GM12878 (cell line): ENCODE data around the gene HORMAD2. TPM values are rescaled to one million over a fixed set of nuclear protein-coding genes. Genes with fewer than 3 reads are reported as not detected.

Experiments
- ATAC-seq: fragments of 200-7000 bp; cut with Tn5 transposase; 3 replicates; pipeline ENCODE4 v1.9.1; 2020; ENCODE audit warnings: mild to moderate bottlenecking, moderate library complexity
- BruUV-seq: library from RNA; stranded (reverse); fragments of 400-500 nt; replicated peaks from 2 replicates; lab custom pipeline; 2021; lab: Mats Ljungman, UMichigan
- CTCF ChIA-PET: fragments of 300-600 bp; sonication (Branson Sonifier 250); formaldehyde crosslinking; extraction: SDS; loops from one replicate; lab custom pipeline; 2021; ENCODE audit warnings: inconsistent platforms; lab: Yijun Ruan, JAX
- POLR2A ChIA-PET: fragments of 350-600 bp; formaldehyde crosslinking; extraction: SDS; loops from one replicate; lab custom pipeline; 2021; ENCODE audit warnings: inconsistent platforms; lab: Charles Lee
- RAD21 ChIA-PET: fragments of 300-600 bp; sonication (Branson Sonifier 250); formaldehyde crosslinking; loops from one replicate; lab custom pipeline; 2023; ENCODE audit warnings: antibody characterized with exemption; ENCODE audit not compliant: unreplicated experiment; lab: Charles Lee
- SMC1A ChIA-PET: fragments of 300-600 bp; sonication (Branson Sonifier 250); formaldehyde crosslinking; loops from one replicate; lab custom pipeline; 2023; ENCODE audit not compliant: unreplicated experiment, uncharacterized antibody; lab: Charles Lee
- DNase-seq: peaks from one replicate; pipeline ENCODE4 v3.0.0-alpha.2; 2011; ENCODE audit warnings: low read depth, low spot score
- FAIRE-seq: peaks from 3 replicates; lab custom pipeline; 2011; peaks lifted over from hg19 to GRCh38; lab: Jason Lieb, UNC
- H2AFZ ChIP-seq: 2 replicates; pipeline ENCODE4 v1.6.0; 2011; ENCODE audit warnings: low read depth, low read length, control low read depth; ENCODE audit not compliant: control insufficient read depth
- H3K27ac ChIP-seq: 2 replicates; pipeline ENCODE4 v1.5.1; 2011; ENCODE audit warnings: control low read depth; ENCODE audit not compliant: control insufficient read depth, insufficient read depth
- H3K27me3 ChIP-seq, 2 experiments: replicated peaks in 1 of 2; 2 replicates each; pipeline versions ENCODE4 v1.6.0 to v1.6.1; 2011; ENCODE audit warnings: low read length in 1 of 2; ENCODE audit not compliant: control insufficient read depth in 2 of 2, insufficient read depth in 2 of 2
- H3K36me3 ChIP-seq, 2 experiments: 2 replicates each; pipeline ENCODE4 v1.5.1; 2011; ENCODE audit warnings: low read length in 1 of 2; ENCODE audit not compliant: control insufficient read depth in 2 of 2, insufficient read depth in 2 of 2
- H3K4me1 ChIP-seq: 2 replicates; pipeline ENCODE4 v1.6.1; 2011; ENCODE audit warnings: mild to moderate bottlenecking, low read length, moderate library complexity, mixed read lengths; ENCODE audit not compliant: control insufficient read depth, insufficient read depth
- H3K4me2 ChIP-seq: 2 replicates; pipeline ENCODE4 v1.6.0; 2011; ENCODE audit warnings: control low read depth; ENCODE audit not compliant: control insufficient read depth, insufficient read depth
- H3K4me3 ChIP-seq: fragments of 200-600 bp; sonication (generic); 2 replicates; pipeline ENCODE4 v1.5.1; 2016
- H3K79me2 ChIP-seq: 2 replicates; pipeline ENCODE4 v1.6.0; 2011; ENCODE audit warnings: low read length; ENCODE audit not compliant: control insufficient read depth, insufficient read depth
- H3K9ac ChIP-seq: 2 replicates; pipeline ENCODE4 v1.8.0; 2011; ENCODE audit warnings: low read length, control low read depth, mixed read lengths; ENCODE audit not compliant: control insufficient read depth, insufficient read depth
- H3K9me3 ChIP-seq: replicated peaks from 3 replicates; pipeline ENCODE4 v1.5.1; 2011; ENCODE audit warnings: mild to moderate bottlenecking, low read length; ENCODE audit not compliant: control insufficient read depth, insufficient read depth
- H4K20me1 ChIP-seq: 2 replicates; pipeline ENCODE4 v1.6.0; 2011; ENCODE audit not compliant: control insufficient read depth, insufficient read depth
- EED ChIP-seq: sonication (generic); IDR thresholded peaks from 2 replicates; pipeline ENCODE4 v1.6.1; 2016; ENCODE audit warnings: antibody characterized with exemption, low read depth
- IKZF2 ChIP-seq, 2 experiments: fragments of 450-650 bp; IDR thresholded peaks; 2 replicates each; pipeline ENCODE4 v1.6.1; 2017; ENCODE audit warnings: mild to moderate bottlenecking in 2 of 2, moderate library complexity in 2 of 2
- JUNB ChIP-seq: IDR thresholded peaks from 2 replicates; pipeline ENCODE4 v1.6.1; 2016; ENCODE audit warnings: antibody characterized with exemption, mild to moderate bottlenecking
- NBN ChIP-seq: fragments of 450-650 bp; IDR thresholded peaks from 2 replicates; pipeline ENCODE4 v1.6.1; 2016
- NFYA ChIP-seq: IDR thresholded peaks from 2 replicates; pipeline ENCODE4 v1.6.1; 2011; ENCODE audit warnings: low read depth, mild to moderate bottlenecking, low read length, improper control_type of control experiment, borderline replicate concordance
- PAX5 ChIP-seq: IDR thresholded peaks from 2 replicates; pipeline ENCODE4 v1.6.1; 2011; ENCODE audit warnings: low read depth, low read length, borderline replicate concordance
- SMC3 ChIP-seq: IDR thresholded peaks from 2 replicates; pipeline ENCODE4 v1.6.1; 2011; ENCODE audit warnings: low read length, improper control_type of control experiment, borderline replicate concordance
- TAF1 ChIP-seq: IDR thresholded peaks from 2 replicates; pipeline ENCODE4 v1.6.1; 2011; ENCODE audit warnings: mild to moderate bottlenecking, low read depth, low read length, borderline replicate concordance
- ZNF207 ChIP-seq: fragments of 450-650 bp; IDR thresholded peaks from 2 replicates; pipeline ENCODE4 v1.6.1; 2014; ENCODE audit warnings: antibody characterized with exemption, mild to moderate bottlenecking, borderline replicate concordance
- in situ Hi-C: fragments of 300-500 bp; cut with MboI; formaldehyde crosslinking; loops from 9 replicates; pipeline ENCODE4 v1.14.3; 2018; ENCODE audit warnings: mixed read lengths
- intact Hi-C: fragments of 100-400 bp; cut with micrococcal nuclease; formaldehyde crosslinking; loops from one replicate; pipeline ENCODE4 v1.14.2; 2022; ENCODE audit not compliant: unreplicated experiment
- polyA plus RNA-seq, 11 experiments: library from polyadenylated mRNA; depleted of rRNA in 4 of 11; unstranded in 6 of 11; stranded (reverse) in 5 of 11; fragments of >200 nt; fragmentation: Nextera tagmentation in 4 of 11; fragmentation: Illumina TruSeq in 1 of 11; extraction: Ambion mirVana in 4 of 11; extraction: Trizol in 1 of 11; gene quantifications; 1 replicate in 1 of 11; 2 replicates in 10 of 11; pipeline versions ENCODE4 v1.2.1 to v1.2.3, GENCODE V29; 2011 to 2016; ENCODE audit warnings: inconsistent platforms in 2 of 11, missing spikeins in 2 of 11, low read depth in 1 of 11
- total RNA-seq, 4 experiments: library from RNA; depleted of rRNA in 3 of 4; stranded (reverse); fragments of >200 nt in 3 of 4; fragmentation: Illumina TruSeq in 1 of 4; extraction: Trizol in 1 of 4; gene quantifications; 2 replicates each; pipeline versions ENCODE4 v1.2.1 to v1.2.3, GENCODE V29; 2013 to 2021
- TF ChIP-seq, protein P1 (sequence below): fragments of 450-650 bp; IDR thresholded peaks from 2 replicates; pipeline ENCODE4 v1.6.1; 2017; ENCODE audit warnings: antibody characterized with exemption, mild to moderate bottlenecking, moderate library complexity

HORMAD2 gene
- total and polyA plus RNA-seq, 10 of the 15 experiments (the other 5 are each of a cell fraction or from before 2014, with no cell fraction given) = 0.07 to 0.13 TPM; not detected in 8

DNA sequence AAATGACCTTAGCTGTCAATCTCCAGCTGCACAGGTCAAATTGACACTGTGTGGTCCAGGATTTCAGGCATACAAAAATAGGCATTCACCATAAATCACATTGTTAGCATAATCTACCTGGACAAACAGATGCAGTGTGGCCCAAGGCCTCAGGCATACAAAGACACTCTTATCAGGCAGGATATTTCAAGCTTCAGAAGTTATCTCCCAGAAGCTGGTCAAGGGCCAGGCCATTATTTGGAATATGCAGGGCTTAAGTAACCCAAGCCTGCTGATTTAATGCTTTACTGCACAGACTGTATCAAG lies 25.5 kb upstream of the HORMAD2 start:
- ChIA-PET CTCF (interaction anchor here (1.0 to 1.2 kb wide), 2 partner anchors 32 to 418 kb away, joined by 3 to 4 read pairs; no protein-coding TSS in a partner anchor), SMC1A (interaction anchor here (1.1 to 1.4 kb wide), 4 partner anchors 14 to 400 kb away, joined by 3 to 5 read pairs (median 4); no protein-coding TSS in a partner anchor), POLR2A (interaction anchor here (0.6 kb wide), 1 partner anchor 330 kb away, joined by 3 read pairs; no protein-coding TSS in a partner anchor), RAD21 (interaction anchor here (0.6 to 1.4 kb wide), 2 partner anchors 23 to 470 kb away, joined by 3 read pairs; no protein-coding TSS in a partner anchor)
- H3K79me2 ChIP-seq = no peaks in the 10 kb centered on the region
- H2AFZ ChIP-seq = no peak overlapping the region
- no peak overlapping the region for H3K4me2 ChIP-seq
- H3K36me3 ChIP-seq = no peaks in the 10 kb centered on the region
- in situ Hi-C loops = no loop called here
- TF ChIP-seq NFYA (no peak), NBN (no peak), TAF1 (no peak), IKZF2 (IDR thresholded peaks at IDR 0.05) (no peak), EED (no peak), SMC3 (no peak), JUNB (no peak), ZNF207 (no peak), PAX5 (no peak)
- TF ChIP-seq, protein P1, sequence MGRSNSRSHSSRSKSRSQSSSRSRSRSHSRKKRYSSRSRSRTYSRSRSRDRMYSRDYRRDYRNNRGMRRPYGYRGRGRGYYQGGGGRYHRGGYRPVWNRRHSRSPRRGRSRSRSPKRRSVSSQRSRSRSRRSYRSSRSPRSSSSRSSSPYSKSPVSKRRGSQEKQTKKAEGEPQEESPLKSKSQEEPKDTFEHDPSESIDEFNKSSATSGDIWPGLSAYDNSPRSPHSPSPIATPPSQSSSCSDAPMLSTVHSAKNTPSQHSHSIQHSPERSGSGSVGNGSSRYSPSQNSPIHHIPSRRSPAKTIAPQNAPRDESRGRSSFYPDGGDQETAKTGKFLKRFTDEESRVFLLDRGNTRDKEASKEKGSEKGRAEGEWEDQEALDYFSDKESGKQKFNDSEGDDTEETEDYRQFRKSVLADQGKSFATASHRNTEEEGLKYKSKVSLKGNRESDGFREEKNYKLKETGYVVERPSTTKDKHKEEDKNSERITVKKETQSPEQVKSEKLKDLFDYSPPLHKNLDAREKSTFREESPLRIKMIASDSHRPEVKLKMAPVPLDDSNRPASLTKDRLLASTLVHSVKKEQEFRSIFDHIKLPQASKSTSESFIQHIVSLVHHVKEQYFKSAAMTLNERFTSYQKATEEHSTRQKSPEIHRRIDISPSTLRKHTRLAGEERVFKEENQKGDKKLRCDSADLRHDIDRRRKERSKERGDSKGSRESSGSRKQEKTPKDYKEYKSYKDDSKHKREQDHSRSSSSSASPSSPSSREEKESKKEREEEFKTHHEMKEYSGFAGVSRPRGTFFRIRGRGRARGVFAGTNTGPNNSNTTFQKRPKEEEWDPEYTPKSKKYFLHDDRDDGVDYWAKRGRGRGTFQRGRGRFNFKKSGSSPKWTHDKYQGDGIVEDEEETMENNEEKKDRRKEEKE = no peak
- no peak for DNase-seq
- H3K9me3 ChIP-seq = peaks cover 2% of the 10 kb centered on the region; the same call in 1 of the 3 replicates
- H4K20me1 ChIP-seq = no peaks in the 10 kb centered on the region
- no peaks in the 10 kb centered on the region for H3K4me1 ChIP-seq
- no peak overlapping the region for H3K27ac ChIP-seq
- no TSS peak for BruUV-seq
- no peak overlapping the region for H3K9ac ChIP-seq
- ATAC-seq = no peak
- no peak overlapping the region for H3K4me3 ChIP-seq
- H3K27me3 ChIP-seq = no peaks in the 10 kb centered on the region
- intact Hi-C loops = no loop called here
- FAIRE-seq = no peak
